Measurements from ENCODE around the gene NAALADL2.

Gene NAALADL2

GRCh38 chr3:174846055-174846454, 13.1 kb upstream of the NAALADL2 start:
- TF ChIP-seq RAD21 (IDR thresholded peaks at IDR 0.05; ENCODE audit: low read depth) (no peak), FOXM1 (IDR thresholded peaks at IDR 0.05; ENCODE audit: borderline replicate concordance, low read depth) (no peak), ZBTB7A (IDR thresholded peaks at IDR 0.05; ENCODE audit: low read depth) (no peak), TCF12 (IDR thresholded peaks at IDR 0.05; ENCODE audit: low read depth) (no peak), CEBPB (IDR thresholded peaks at IDR 0.05) (no peak), REST (IDR thresholded peaks at IDR 0.05; ENCODE audit: low read depth) (no peak), CREB1 (IDR thresholded peaks at IDR 0.05; ENCODE audit: low read depth) (no peak)

- TF ChIP-seq REST (IDR thresholded peaks at IDR 0.05; ENCODE audit: low read depth) (no peak), MAX (IDR thresholded peaks at IDR 0.05) (no peak), USF1 (IDR thresholded peaks at IDR 0.05) (no peak), CEBPB (IDR thresholded peaks at IDR 0.05) (no peak), CREB1 (IDR thresholded peaks at IDR 0.05; ENCODE audit: low read depth) (no peak), TCF12 (IDR thresholded peaks at IDR 0.05; ENCODE audit: low read depth) (no peak), EGR1 (IDR thresholded peaks at IDR 0.05) (no peak), NFIC (IDR thresholded peaks at IDR 0.05) (no peak), ZBTB7A (IDR thresholded peaks at IDR 0.05; ENCODE audit: low read depth) (no peak), EP300 (IDR thresholded peaks at IDR 0.05; ENCODE audit: borderline replicate concordance) (no peak), TEAD4 (IDR thresholded peaks at IDR 0.05) (no peak), RAD21 (IDR thresholded peaks at IDR 0.05; ENCODE audit: low read depth) (no peak), TAF1 (IDR thresholded peaks at IDR 0.05; ENCODE audit: low read depth) (no peak), YY1 (IDR thresholded peaks at IDR 0.05; ENCODE audit: low read depth) (no peak)
These were observed 4.1 kb upstream of the NAALADL2 start for GRCh38 chr3:174854987-174855386.

- TF ChIP-seq CEBPB (IDR thresholded peaks at IDR 0.05) (no peak), ZBTB7A (IDR thresholded peaks at IDR 0.05; ENCODE audit: low read depth) (no peak), CREB1 (IDR thresholded peaks at IDR 0.05; ENCODE audit: low read depth) (no peak), YY1 (IDR thresholded peaks at IDR 0.05; ENCODE audit: low read depth) (no peak), EGR1 (IDR thresholded peaks at IDR 0.05) (no peak), RAD21 (IDR thresholded peaks at IDR 0.05; ENCODE audit: low read depth) (no peak), TEAD4 (IDR thresholded peaks at IDR 0.05) (no peak), REST (IDR thresholded peaks at IDR 0.05; ENCODE audit: low read depth) (no peak), EP300 (IDR thresholded peaks at IDR 0.05; ENCODE audit: borderline replicate concordance) (no peak), MAX (IDR thresholded peaks at IDR 0.05) (no peak), NFIC (IDR thresholded peaks at IDR 0.05) (no peak), FOXM1 (IDR thresholded peaks at IDR 0.05; ENCODE audit: borderline replicate concordance, low read depth) (no peak), USF1 (IDR thresholded peaks at IDR 0.05) (no peak), TAF1 (IDR thresholded peaks at IDR 0.05; ENCODE audit: low read depth) (no peak), TCF12 (IDR thresholded peaks at IDR 0.05; ENCODE audit: low read depth) (no peak)
These were observed 1.8 kb upstream of the NAALADL2 start for GRCh38 chr3:174857301-174857700.

- no peak for TF ChIP-seq REST (IDR thresholded peaks at IDR 0.05; ENCODE audit: low read depth)
- TF ChIP-seq FOXM1 (IDR thresholded peaks at IDR 0.05; ENCODE audit: borderline replicate concordance, low read depth): no peak
- TF ChIP-seq RAD21 (IDR thresholded peaks at IDR 0.05; ENCODE audit: low read depth): no peak
- no peak for TF ChIP-seq ZBTB7A (IDR thresholded peaks at IDR 0.05; ENCODE audit: low read depth)
- no peak for TF ChIP-seq USF1 (IDR thresholded peaks at IDR 0.05)
- no peak for TF ChIP-seq CREB1 (IDR thresholded peaks at IDR 0.05; ENCODE audit: low read depth)
- no peak for TF ChIP-seq CEBPB (IDR thresholded peaks at IDR 0.05)
- no peak for TF ChIP-seq EP300 (IDR thresholded peaks at IDR 0.05; ENCODE audit: borderline replicate concordance)
- no peak for TF ChIP-seq YY1 (IDR thresholded peaks at IDR 0.05; ENCODE audit: low read depth)
- no peak for TF ChIP-seq TAF1 (IDR thresholded peaks at IDR 0.05; ENCODE audit: low read depth)
- no peak for TF ChIP-seq EGR1 (IDR thresholded peaks at IDR 0.05)
- no peak for TF ChIP-seq TCF12 (IDR thresholded peaks at IDR 0.05; ENCODE audit: low read depth)
- TF ChIP-seq NFIC (IDR thresholded peaks at IDR 0.05): no peak
- TF ChIP-seq MAX (IDR thresholded peaks at IDR 0.05): no peak; the same call in 1 of the 2 replicates
- TF ChIP-seq TEAD4 (IDR thresholded peaks at IDR 0.05): no peak
These were observed 781 bp upstream of the NAALADL2 start for GRCh38 chr3:174858353-174858752.
